ENCODE results near the gene SRC.
A peak's percentile ranks its signal among the peaks of the same experiment; 100 is the strongest.

SRC gene

GRCh38 chr20:37317316-37317715 is 28.6 kb upstream of the SRC start:
- ATAC-seq = no peak
- TF ChIP-seq PATZ1 (CRISPR knock-in tag; IDR thresholded peaks at IDR 0.05; ENCODE audit: borderline replicate concordance) (no peak), OSR1 (CRISPR knock-in tag; IDR thresholded peaks at IDR 0.05) (no peak), ZFP3 (CRISPR knock-in tag; IDR thresholded peaks at IDR 0.05) (no peak), ISL1 (CRISPR knock-in tag; IDR thresholded peaks at IDR 0.05) (no peak), PPARA (CRISPR knock-in tag; IDR thresholded peaks at IDR 0.05; ENCODE audit: borderline replicate concordance) (no peak)

DNA sequence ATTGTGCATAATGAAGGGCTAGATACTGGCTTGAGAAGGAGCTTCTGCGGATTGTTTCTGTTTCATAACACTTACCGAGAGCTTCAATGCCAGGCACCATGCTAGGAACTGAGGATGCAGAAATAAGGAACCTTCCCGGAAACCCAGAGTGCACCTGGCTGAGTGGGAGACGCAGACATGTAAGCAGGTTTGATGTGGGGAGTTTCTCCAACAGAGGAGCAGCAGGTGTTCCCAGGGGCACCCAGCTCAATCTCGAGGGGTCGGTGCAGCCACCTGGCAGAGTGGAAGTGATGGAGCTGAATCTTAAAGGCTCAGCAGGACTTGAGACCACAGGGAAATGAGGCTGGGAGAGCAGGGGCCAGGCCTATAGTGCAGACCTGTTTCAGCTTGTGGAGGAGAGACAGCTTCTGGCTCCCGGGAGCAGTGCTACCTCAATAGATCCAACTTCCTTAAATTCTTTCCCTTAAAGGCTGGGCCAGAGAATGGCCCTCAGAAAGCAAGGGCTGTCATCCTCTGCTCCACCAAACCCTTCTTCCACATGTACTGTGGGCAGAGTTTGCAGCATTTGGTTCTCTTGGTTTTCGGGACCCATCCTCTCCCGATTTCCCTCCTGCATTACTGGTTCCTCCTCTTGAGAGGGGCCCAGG is 27.8 kb upstream of the SRC start:
- no peak for ATAC-seq
- no peak for TF ChIP-seq ZNF565 (CRISPR knock-in tag; conservative IDR thresholded peaks at IDR 0.05; ENCODE audit: low read depth)
- no peak for TF ChIP-seq POU6F1 (CRISPR knock-in tag; IDR thresholded peaks at IDR 0.05; ENCODE audit: borderline replicate concordance, low read depth)
- TF ChIP-seq ISL1 (CRISPR knock-in tag; IDR thresholded peaks at IDR 0.05) = no peak
- no peak for TF ChIP-seq ESRRG (CRISPR knock-in tag; IDR thresholded peaks at IDR 0.05)
- TF ChIP-seq CREB5 (CRISPR knock-in tag; IDR thresholded peaks at IDR 0.05; ENCODE audit: low read depth) = no peak
- TF ChIP-seq TSHZ2 (CRISPR knock-in tag; IDR thresholded peaks at IDR 0.05) = no peak
- TF ChIP-seq TCF4 (CRISPR knock-in tag; IDR thresholded peaks at IDR 0.05; ENCODE audit: borderline replicate concordance) = no peak
- TF ChIP-seq CSRNP3 (CRISPR knock-in tag; IDR thresholded peaks at IDR 0.05) = no peak

DNA sequence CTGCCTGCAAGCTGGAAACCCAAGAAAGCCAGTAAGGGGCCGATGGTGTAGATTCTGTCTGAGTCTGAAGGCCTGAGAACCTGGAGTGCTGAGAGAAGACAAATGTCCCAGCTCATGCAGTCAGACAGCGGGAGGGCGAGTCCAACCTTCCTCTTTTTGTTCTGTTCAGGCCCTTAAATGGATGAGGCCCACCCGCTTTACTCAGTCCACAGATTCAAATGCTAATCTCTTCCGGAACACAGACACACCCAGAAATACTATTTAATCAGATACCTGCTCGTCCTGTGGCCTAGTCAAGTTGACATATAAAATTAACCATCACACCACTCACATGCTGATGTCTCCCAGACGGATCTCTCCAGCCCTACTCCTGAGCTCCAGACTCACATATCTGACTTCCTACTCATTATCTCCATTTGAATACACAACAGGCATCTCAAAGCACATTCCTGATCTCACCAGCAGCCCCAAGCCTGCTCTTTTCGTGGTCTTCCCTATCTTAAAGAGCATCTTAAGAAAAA is 26.7 kb upstream of the SRC start:
- peak; percentile 52 for ATAC-seq
- TF ChIP-seq GLIS3 (CRISPR knock-in tag; IDR thresholded peaks at IDR 0.05) (no peak), CSRNP3 (CRISPR knock-in tag; IDR thresholded peaks at IDR 0.05) (no peak), TCF4 (CRISPR knock-in tag; IDR thresholded peaks at IDR 0.05; ENCODE audit: borderline replicate concordance) (peak; percentile 37; the same call in 1 of the 2 replicates)

DNA sequence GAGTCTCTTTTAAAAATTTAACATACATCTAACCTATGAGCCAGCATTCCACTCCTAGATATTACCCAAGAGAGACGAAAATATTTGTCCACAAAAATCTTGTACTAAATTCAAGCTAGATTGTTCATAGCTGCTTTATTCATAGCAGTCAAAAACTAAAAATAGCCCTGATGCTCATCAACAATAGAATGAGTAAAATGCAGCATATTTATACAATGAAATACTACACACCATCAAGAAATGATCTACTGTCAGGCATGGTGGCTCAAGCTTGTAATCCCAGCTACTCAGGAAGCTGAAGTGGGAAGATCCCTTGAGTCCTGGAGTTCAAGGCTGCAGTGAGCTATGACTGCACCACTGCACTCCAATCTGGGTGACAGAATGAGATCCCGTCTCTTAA is 22.0 kb upstream of the SRC start:
- no peak for TF ChIP-seq TOX (CRISPR knock-in tag; IDR thresholded peaks at IDR 0.05; ENCODE audit: borderline replicate concordance)
- TF ChIP-seq CSDC2 (CRISPR knock-in tag; IDR thresholded peaks at IDR 0.05) = no peak
- TF ChIP-seq PPARA (CRISPR knock-in tag; IDR thresholded peaks at IDR 0.05; ENCODE audit: borderline replicate concordance) = no peak
- no peak for TF ChIP-seq CREB5 (CRISPR knock-in tag; IDR thresholded peaks at IDR 0.05; ENCODE audit: low read depth)
- no peak for TF ChIP-seq ZFP30 (CRISPR knock-in tag; IDR thresholded peaks at IDR 0.05)
- no peak for TF ChIP-seq GLIS3 (CRISPR knock-in tag; IDR thresholded peaks at IDR 0.05)
- no peak for TF ChIP-seq ZNF8 (CRISPR knock-in tag; IDR thresholded peaks at IDR 0.05)
- no peak for TF ChIP-seq SNAI2 (CRISPR knock-in tag; IDR thresholded peaks at IDR 0.05)
- no peak for TF ChIP-seq OSR1 (CRISPR knock-in tag; IDR thresholded peaks at IDR 0.05)
- TF ChIP-seq RARB (CRISPR knock-in tag; IDR thresholded peaks at IDR 0.05) = no peak
- no peak for TF ChIP-seq ESRRG (CRISPR knock-in tag; IDR thresholded peaks at IDR 0.05)
- no peak for TF ChIP-seq POU6F1 (CRISPR knock-in tag; IDR thresholded peaks at IDR 0.05; ENCODE audit: borderline replicate concordance, low read depth)
- TF ChIP-seq BACH2 (CRISPR knock-in tag; IDR thresholded peaks at IDR 0.05; ENCODE audit: borderline replicate concordance) = no peak
- TF ChIP-seq ZFP3 (CRISPR knock-in tag; IDR thresholded peaks at IDR 0.05) = no peak
- ATAC-seq = peak; percentile 79
